HG03097 (cell line): ENCODE measurements around the gene PRICKLE4.
"Not testable (repeated sequence)": the region's sequence is repeated elsewhere in the genome, so short reads cannot be mapped to it uniquely, and the experiment has no call there.

Experiments
- ATAC-seq: cut with Tn5 transposase; IDR thresholded peaks from one replicate; pipeline ENCODE4 v1.9.1; 2021; ENCODE audit not compliant: unreplicated experiment, low FRiP score

The PRICKLE4 gene

GRCh38 chr6:41791305-41791704 lies 10.7 kb downstream of the PRICKLE4 start:
- no peak for ATAC-seq

GRCh38 chr6:41791984-41792383 lies 11.4 kb downstream of the PRICKLE4 start:
- ATAC-seq: no peak

GRCh38 chr6:41796474-41796873 lies 15.9 kb downstream of the PRICKLE4 start:
- ATAC-seq: no peak

- ATAC-seq: no peak
Observed at GRCh38 chr6:41798901-41799558, 18.4 kb downstream of the PRICKLE4 start.

GRCh38 chr6:41799559-41799911 lies 19.0 kb downstream of the PRICKLE4 start:
- no peak for ATAC-seq

GRCh38 chr6:41801380-41801779 lies 20.8 kb downstream of the PRICKLE4 start:
- ATAC-seq: no peak

- ATAC-seq: no peak
Observed at GRCh38 chr6:41805830-41806774, 25.5 kb downstream of the PRICKLE4 start.

GRCh38 chr6:41811095-41811494 lies 30.5 kb downstream of the PRICKLE4 start:
- ATAC-seq: no peak

- ATAC-seq: not testable (repeated sequence)
Observed at GRCh38 chr6:41811946-41812345, 31.4 kb downstream of the PRICKLE4 start.

GRCh38 chr6:41813469-41813868 lies 32.9 kb downstream of the PRICKLE4 start:
- no peak for ATAC-seq

GRCh38 chr6:41813956-41814355 lies 33.4 kb downstream of the PRICKLE4 start:
- no peak for ATAC-seq

- no peak for ATAC-seq
Observed at GRCh38 chr6:41814629-41815028, 34.0 kb downstream of the PRICKLE4 start.

- no peak for ATAC-seq
Observed at GRCh38 chr6:41815587-41815986, 35.0 kb downstream of the PRICKLE4 start.

GRCh38 chr6:41818271-41819054 lies 37.9 kb downstream of the PRICKLE4 start:
- ATAC-seq: no peak

GRCh38 chr6:41821266-41821665 lies 40.7 kb downstream of the PRICKLE4 start:
- no peak for ATAC-seq

GRCh38 chr6:41822021-41822420 lies 41.4 kb downstream of the PRICKLE4 start:
- ATAC-seq: no peak

- ATAC-seq: no peak
Observed at GRCh38 chr6:41823178-41823577, 42.6 kb downstream of the PRICKLE4 start.

- no peak for ATAC-seq
Observed at GRCh38 chr6:41824571-41825569, 44.3 kb downstream of the PRICKLE4 start.

- ATAC-seq: no peak
Observed at GRCh38 chr6:41826343-41827022, 45.9 kb downstream of the PRICKLE4 start.
